GM11168 (cell line): Measurements from ENCODE around the gene TFG.
"Not testable (repeated sequence)": the region's sequence is repeated elsewhere in the genome, so short reads cannot be mapped to it uniquely, and the experiment has no call there.

Source experiments
- in situ Hi-C: fragments of 300-500 bp; cut with MboI; formaldehyde crosslinking; loops from one replicate; pipeline ENCODE4 v1.12.0; 2022; ENCODE audit warnings: low sequenced_read_pairs; ENCODE audit not compliant: unreplicated experiment

The TFG gene

GRCh38 chr3:100708989-100709841, at the start of gene TFG:
TFG (plus strand) TSS chr3:100709494; CDS start chr3:100713686, 4,192 bp downstream.
- in situ Hi-C loops, result no loop called here

- in situ Hi-C loops, result not testable (repeated sequence)
Observed at GRCh38 chr3:100661294-100661693, 48.0 kb upstream of the TFG start.

GRCh38 chr3:100662113-100662823, 47.0 kb upstream of the TFG start:
- in situ Hi-C loops, result no loop called here

GRCh38 chr3:100665230-100665629, 44.1 kb upstream of the TFG start:
- in situ Hi-C loops, result no loop called here

- in situ Hi-C loops, result not testable (repeated sequence)
Observed at GRCh38 chr3:100666699-100667098, 42.6 kb upstream of the TFG start.

- in situ Hi-C loops, result not testable (repeated sequence)
Observed at GRCh38 chr3:100667316-100667715, 42.0 kb upstream of the TFG start.

GRCh38 chr3:100670995-100671394, 38.3 kb upstream of the TFG start:
- in situ Hi-C loops, result not testable (repeated sequence)

- in situ Hi-C loops, result no loop called here
Observed at GRCh38 chr3:100681496-100681895, 27.8 kb upstream of the TFG start.

- in situ Hi-C loops, result no loop called here
Observed at GRCh38 chr3:100682056-100682853, 27.0 kb upstream of the TFG start.

- in situ Hi-C loops, result no loop called here
Observed at GRCh38 chr3:100682854-100683760, 26.2 kb upstream of the TFG start.

- in situ Hi-C loops, result no loop called here
Observed at GRCh38 chr3:100693225-100693624, 16.1 kb upstream of the TFG start.

- in situ Hi-C loops, result no loop called here
Observed at GRCh38 chr3:100695696-100696095, 13.6 kb upstream of the TFG start.

GRCh38 chr3:100696161-100696560, 13.1 kb upstream of the TFG start:
- in situ Hi-C loops, result no loop called here

GRCh38 chr3:100697172-100697571, 12.1 kb upstream of the TFG start:
- in situ Hi-C loops, result no loop called here

GRCh38 chr3:100697723-100698285, 11.5 kb upstream of the TFG start:
- in situ Hi-C loops, result no loop called here

GRCh38 chr3:100698736-100699135, 10.6 kb upstream of the TFG start:
- in situ Hi-C loops, result no loop called here

GRCh38 chr3:100700708-100701107, 8.6 kb upstream of the TFG start:
- in situ Hi-C loops, result no loop called here

- in situ Hi-C loops, result no loop called here
Observed at GRCh38 chr3:100702082-100702979, 7.0 kb upstream of the TFG start.
